BLaER1 treated with 17β-estradiol and CSF1 and Interleukin-3, amounts not matched to agents 10 nM and 100 nM (cell line): ENCODE data around the gene FBLN1.
A peak's percentile ranks its signal among the peaks of the same experiment; 100 is the strongest.

Experiments
- H3K27ac ChIP-seq, 11 experiments: shearing (Covaris generic); formaldehyde crosslinking; 2 replicates each; pipeline ENCODE4 v1.8.1; 2022
- H3K27me3 ChIP-seq, 11 experiments: shearing (Covaris generic); formaldehyde crosslinking; 2 replicates each; pipeline ENCODE4 v1.8.1; 2022
- H3K36me3 ChIP-seq, 11 experiments: shearing (Covaris generic); formaldehyde crosslinking; 2 replicates each; pipeline ENCODE4 v1.8.1; 2022
- H3K4me1 ChIP-seq, 10 experiments: shearing (Covaris generic); formaldehyde crosslinking; 2 replicates each; pipeline ENCODE4 v1.8.1; 2022
- H3K4me2 ChIP-seq, 11 experiments: shearing (Covaris generic); formaldehyde crosslinking; 2 replicates each; pipeline ENCODE4 v1.8.1; 2022
- H3K4me3 ChIP-seq, 10 experiments: shearing (Covaris generic); formaldehyde crosslinking; 2 replicates each; pipeline ENCODE4 v1.8.1; 2022
- H3K9ac ChIP-seq, 11 experiments: shearing (Covaris generic); formaldehyde crosslinking; 2 replicates each; pipeline ENCODE4 v1.8.1; 2022
- H3K9me3 ChIP-seq, 11 experiments: shearing (Covaris generic); formaldehyde crosslinking; replicated peaks in 1 of 11; 2 replicates each; pipeline ENCODE4 v1.8.1; 2022
- H4K20me1 ChIP-seq, 11 experiments: shearing (Covaris generic); formaldehyde crosslinking; 2 replicates each; pipeline ENCODE4 v1.8.1; 2022
- Cebpa-rat ChIP-seq, 11 experiments: shearing (Covaris generic); IDR thresholded peaks; 2 replicates each; pipeline ENCODE4 v1.8.1; 2022

Gene FBLN1

DNA sequence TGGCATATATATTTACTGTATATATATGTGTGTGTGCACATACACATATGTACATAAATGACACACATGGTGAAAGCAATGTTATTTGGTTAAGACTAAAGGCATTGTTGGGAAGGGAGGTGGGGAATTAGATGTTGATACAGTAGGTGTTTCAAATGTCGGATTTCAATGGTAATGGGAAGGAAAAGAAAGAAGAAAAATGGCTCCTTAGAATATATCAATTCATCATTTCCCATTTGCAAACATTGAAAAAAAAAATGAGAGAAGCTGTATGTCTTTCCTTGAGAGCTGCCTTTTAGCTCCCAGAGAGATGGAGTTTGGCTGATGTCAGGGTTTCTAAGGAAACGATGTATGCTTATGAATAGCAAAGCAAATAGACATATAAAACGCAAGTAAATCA is 135.5 kb downstream of the FBLN1 start:
- Histone ChIP-seq H3K9me3 (no peaks in the 10 kb centered on the region), H3K4me1 (peaks cover 28 to 66% (median 39%) of the 10 kb centered on the region in 10 experiments), H3K4me2 (peak overlapping the region; percentile 83 to 97 (median 89); a peak in 19 of 22 replicates), H3K27me3 (peaks cover 0 to 19% (median 0%) of the 10 kb centered on the region in 11 experiments; a peak in 3 of 22 replicates), H3K36me3 (no peaks in the 10 kb centered on the region), H3K9ac (peak overlapping the region in 4 of 11 experiments; percentile 55 to 65 (median 60); a peak in 6 of 22 replicates), H3K4me3 (no peak overlapping the region), H3K27ac (peak overlapping the region in 8 of 11 experiments; percentile 61 to 84 (median 80); a peak in 15 of 22 replicates), H4K20me1 (no peaks in the 10 kb centered on the region)
- TF ChIP-seq Cebpa-rat (IDR thresholded peaks at IDR 0.05): no peak

DNA sequence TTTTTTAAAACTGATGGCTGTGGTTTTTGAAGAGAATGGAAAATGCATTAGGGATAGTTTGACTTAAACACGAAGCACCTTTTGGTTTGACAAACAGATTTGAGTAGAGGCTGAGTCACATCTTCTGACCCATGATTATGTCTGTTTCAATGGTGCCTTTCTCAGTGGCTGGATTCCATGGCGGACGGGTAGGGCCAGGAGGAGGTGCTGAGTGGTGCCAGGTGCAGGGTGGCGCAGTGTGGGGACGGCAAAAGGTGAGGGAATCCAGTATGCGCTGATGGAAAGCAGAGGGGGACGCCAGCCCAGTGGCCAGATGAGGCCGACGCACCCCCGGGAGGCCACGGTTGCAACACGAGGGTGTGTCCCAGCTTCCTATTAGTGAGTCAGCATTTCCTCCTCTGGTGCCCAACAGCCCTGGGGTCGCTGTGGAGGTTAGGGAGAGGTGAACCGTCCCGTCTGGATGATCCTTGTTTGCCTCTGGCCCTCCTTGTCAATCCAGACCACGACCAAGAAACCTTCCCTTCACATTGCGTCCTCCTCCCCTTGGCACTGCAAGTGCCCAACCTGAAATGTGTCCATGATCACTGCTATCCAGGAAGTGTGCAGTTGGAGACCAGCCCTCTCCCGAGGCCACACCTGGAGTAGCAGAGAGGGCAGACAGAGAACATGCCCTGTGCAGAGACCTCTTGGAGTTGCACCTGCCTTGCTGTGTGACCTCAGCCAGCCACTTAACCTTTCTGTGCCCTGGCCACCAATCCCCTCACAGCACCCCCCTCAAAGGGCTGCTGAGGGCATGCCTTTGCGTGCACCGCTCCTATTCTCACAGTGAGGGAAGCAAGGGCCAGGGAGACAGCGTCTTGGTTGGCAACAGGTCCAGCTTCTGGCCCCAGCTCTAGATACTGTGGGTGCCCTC is 136.4 kb downstream of the FBLN1 start:
- no peaks in the 10 kb centered on the region for H3K9me3 ChIP-seq
- H3K4me1 ChIP-seq: peaks cover 28 to 72% (median 39%) of the 10 kb centered on the region in 10 experiments
- H3K36me3 ChIP-seq: no peaks in the 10 kb centered on the region
- peaks cover 0 to 19% (median 0%) of the 10 kb centered on the region in 11 experiments; a peak in 4 of 22 replicates for H3K27me3 ChIP-seq
- H4K20me1 ChIP-seq: no peaks in the 10 kb centered on the region
- peak overlapping the region; percentile 83 to 97 (median 89) for H3K4me2 ChIP-seq
- peak in 9 of 11 experiments; percentile 37 to 90 (median 79); a peak in 16 of 22 replicates for TF ChIP-seq Cebpa-rat (IDR thresholded peaks at IDR 0.05)
- peak overlapping the region in 9 of 11 experiments; percentile 23 to 65 (median 56); a peak in 16 of 22 replicates for H3K9ac ChIP-seq
- peak overlapping the region in 4 of 10 experiments; percentile 6 to 38 (median 13); a peak in 6 of 20 replicates for H3K4me3 ChIP-seq
- peak overlapping the region in 9 of 11 experiments; percentile 61 to 84 (median 79); a peak in 18 of 22 replicates for H3K27ac ChIP-seq

DNA sequence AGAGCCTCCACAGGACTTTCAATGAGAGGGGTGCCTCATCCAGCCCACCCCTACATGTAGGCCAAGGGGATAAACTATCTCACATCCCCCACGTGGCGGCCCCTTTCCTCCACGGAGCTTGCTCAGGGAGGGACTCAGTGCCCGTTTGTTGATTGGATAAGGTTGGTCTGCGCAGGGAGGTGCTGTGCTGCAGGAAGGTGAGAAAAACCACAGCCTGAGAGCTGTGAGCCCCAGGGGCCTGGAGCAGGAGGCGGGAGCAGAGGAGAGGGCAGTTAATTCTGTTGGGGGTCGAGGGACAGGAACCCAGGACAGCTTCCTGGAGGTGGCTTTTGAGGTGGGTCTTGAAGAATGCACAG is 137.0 kb downstream of the FBLN1 start:
- no peaks in the 10 kb centered on the region for H4K20me1 ChIP-seq
- peaks cover 28 to 75% (median 42%) of the 10 kb centered on the region in 10 experiments for H3K4me1 ChIP-seq
- peaks cover 0 to 23% (median 0%) of the 10 kb centered on the region in 11 experiments; a peak in 9 of 22 replicates for H3K27me3 ChIP-seq
- no peaks in the 10 kb centered on the region for H3K9me3 ChIP-seq
- H3K27ac ChIP-seq: peak overlapping the region in 9 of 11 experiments; percentile 61 to 84 (median 79); a peak in 18 of 22 replicates
- H3K4me2 ChIP-seq: peak overlapping the region; percentile 83 to 97 (median 89)
- peak overlapping the region in 3 of 10 experiments; percentile 6 to 38 (median 20); a peak in 3 of 20 replicates for H3K4me3 ChIP-seq
- no peaks in the 10 kb centered on the region for H3K36me3 ChIP-seq
- no peak for TF ChIP-seq Cebpa-rat (IDR thresholded peaks at IDR 0.05)
- H3K9ac ChIP-seq: peak overlapping the region in 8 of 11 experiments; percentile 12 to 65 (median 57); a peak in 14 of 22 replicates

DNA sequence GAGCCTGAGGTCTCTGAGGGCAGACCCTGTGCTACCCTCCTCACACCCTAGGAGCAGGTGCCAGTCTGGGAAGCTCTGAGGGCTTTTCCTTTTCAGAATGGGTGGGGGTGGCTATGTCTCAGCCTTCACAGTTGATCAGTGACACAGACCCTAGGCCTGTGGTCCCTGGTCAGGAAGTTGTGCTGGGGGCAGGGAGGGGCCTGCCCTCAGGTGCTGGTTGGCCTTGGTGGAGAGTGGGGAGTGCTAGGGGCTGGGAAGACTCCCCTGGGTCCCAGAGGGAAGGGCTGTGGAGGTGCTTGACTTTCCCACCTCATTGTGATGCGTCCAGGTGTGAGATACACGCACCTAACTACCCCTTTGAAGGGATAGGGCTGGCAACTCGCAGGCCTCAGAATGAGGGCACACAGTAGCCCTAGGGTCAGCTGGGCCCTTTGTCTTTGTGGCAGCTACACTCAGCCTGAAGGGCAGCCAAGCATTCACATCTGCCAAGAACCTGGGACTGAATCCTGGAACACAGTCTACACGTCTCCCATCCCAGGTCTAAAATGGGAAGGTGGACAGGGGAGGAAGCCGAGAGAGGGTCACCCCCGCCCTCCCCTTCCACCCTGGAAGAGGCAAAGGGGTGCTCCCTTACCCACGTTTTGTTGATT is 137.7 kb downstream of the FBLN1 start:
- H3K27ac ChIP-seq: peak overlapping the region in 9 of 11 experiments; percentile 61 to 84 (median 79); a peak in 18 of 22 replicates
- no peaks in the 10 kb centered on the region for H3K36me3 ChIP-seq
- H3K9ac ChIP-seq: peak overlapping the region in 7 of 11 experiments; percentile 51 to 65 (median 58); a peak in 15 of 22 replicates
- H3K9me3 ChIP-seq: no peaks in the 10 kb centered on the region
- H3K4me1 ChIP-seq: peaks cover 34 to 82% (median 49%) of the 10 kb centered on the region in 10 experiments
- peak overlapping the region; percentile 83 to 97 (median 89) for H3K4me2 ChIP-seq
- H4K20me1 ChIP-seq: no peaks in the 10 kb centered on the region
- H3K27me3 ChIP-seq: peaks cover 0 to 30% (median 4%) of the 10 kb centered on the region in 11 experiments; a peak in 11 of 22 replicates
- H3K4me3 ChIP-seq: peak overlapping the region in 2 of 10 experiments; percentile 6 to 20; a peak in 2 of 20 replicates
- TF ChIP-seq Cebpa-rat (IDR thresholded peaks at IDR 0.05): no peak

DNA sequence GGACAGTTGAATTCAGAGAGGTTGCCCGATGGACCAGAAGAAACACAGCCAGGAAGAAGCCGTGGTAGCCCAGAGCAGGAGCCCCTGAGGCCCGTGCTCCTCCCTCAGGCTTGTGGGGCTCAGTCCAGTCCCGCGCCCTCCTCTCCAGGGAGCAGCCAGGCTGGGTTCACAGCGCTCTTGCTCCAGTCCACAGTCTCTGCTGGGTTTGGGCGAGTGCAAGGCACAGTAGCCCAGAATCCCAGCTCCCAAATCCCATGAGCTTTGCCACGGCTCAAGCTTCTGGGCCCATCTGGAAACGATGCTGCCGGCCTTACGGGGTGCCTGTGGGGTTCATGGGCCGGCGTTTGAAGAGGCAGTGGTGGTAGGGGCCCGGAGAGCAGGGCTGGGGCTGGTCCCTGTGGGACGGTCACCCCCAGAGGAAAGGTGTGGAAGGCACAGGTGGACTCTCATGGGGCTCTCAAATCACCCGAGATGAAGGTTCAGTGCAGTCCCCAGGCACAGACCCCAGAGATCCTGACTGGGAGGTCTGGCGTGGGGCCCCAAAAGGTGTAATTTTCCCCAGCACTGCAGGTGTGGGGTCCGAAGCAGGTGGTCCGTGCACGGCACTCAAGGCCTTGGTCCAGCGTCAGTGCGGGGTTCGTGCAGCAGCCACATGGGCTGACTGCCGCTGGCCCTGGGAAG is 138.4 kb downstream of the FBLN1 start:
- peaks cover 38 to 87% (median 53%) of the 10 kb centered on the region in 10 experiments for H3K4me1 ChIP-seq
- TF ChIP-seq Cebpa-rat (IDR thresholded peaks at IDR 0.05): no peak

DNA sequence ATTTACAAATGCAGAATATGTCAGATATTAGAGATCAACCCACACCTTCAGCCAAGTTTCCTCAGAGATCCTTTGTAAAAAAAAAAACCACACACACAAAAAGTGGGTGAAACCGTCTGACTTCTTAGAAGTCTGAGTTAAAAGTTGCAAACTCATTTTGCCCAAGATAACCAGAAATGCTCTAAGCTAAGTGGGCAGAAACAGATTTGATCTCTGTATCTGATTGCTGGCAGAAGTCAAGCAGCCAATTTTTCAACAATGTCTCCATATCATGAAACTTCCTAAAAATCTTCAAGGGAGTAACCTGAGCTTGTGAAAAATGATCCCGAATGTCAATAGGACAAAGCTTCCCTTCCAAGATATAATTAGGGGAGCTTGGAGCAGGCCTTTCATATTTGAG is 140.3 kb downstream of the FBLN1 start:
- TF ChIP-seq Cebpa-rat (IDR thresholded peaks at IDR 0.05): no peak
- Histone ChIP-seq H3K27ac (no peak overlapping the region), H3K9me3 (no peaks in the 10 kb centered on the region), H4K20me1 (no peaks in the 10 kb centered on the region), H3K4me1 (peaks cover 37 to 83% (median 65%) of the 10 kb centered on the region in 10 experiments), H3K4me3 (no peak overlapping the region), H3K27me3 (peaks cover 0 to 35% (median 6%) of the 10 kb centered on the region in 11 experiments; a peak in 11 of 22 replicates), H3K36me3 (no peaks in the 10 kb centered on the region), H3K9ac (0 out of 22 replicates have a peak overlapping the region, but pooled peaks of 1 of the 11 experiments have one; percentile 24), H3K4me2 (peak overlapping the region in 4 of 11 experiments; percentile 0 to 90 (median 20); a peak in 6 of 22 replicates)

More for the DNA sequence above, 138.4 kb downstream of the FBLN1 start:
- Histone ChIP-seq H3K4me3 (no peak overlapping the region), H3K27ac (peak overlapping the region in 8 of 11 experiments; percentile 63 to 84 (median 80); a peak in 11 of 22 replicates), H3K4me2 (peak overlapping the region in 10 of 11 experiments; percentile 83 to 97 (median 88); a peak in 19 of 22 replicates), H4K20me1 (no peaks in the 10 kb centered on the region), H3K9ac (peak overlapping the region in 3 of 11 experiments; percentile 56 to 65 (median 64); a peak in 3 of 22 replicates), H3K27me3 (peaks cover 0 to 31% (median 6%) of the 10 kb centered on the region in 11 experiments; a peak in 11 of 22 replicates), H3K36me3 (no peaks in the 10 kb centered on the region), H3K9me3 (no peaks in the 10 kb centered on the region)

DNA sequence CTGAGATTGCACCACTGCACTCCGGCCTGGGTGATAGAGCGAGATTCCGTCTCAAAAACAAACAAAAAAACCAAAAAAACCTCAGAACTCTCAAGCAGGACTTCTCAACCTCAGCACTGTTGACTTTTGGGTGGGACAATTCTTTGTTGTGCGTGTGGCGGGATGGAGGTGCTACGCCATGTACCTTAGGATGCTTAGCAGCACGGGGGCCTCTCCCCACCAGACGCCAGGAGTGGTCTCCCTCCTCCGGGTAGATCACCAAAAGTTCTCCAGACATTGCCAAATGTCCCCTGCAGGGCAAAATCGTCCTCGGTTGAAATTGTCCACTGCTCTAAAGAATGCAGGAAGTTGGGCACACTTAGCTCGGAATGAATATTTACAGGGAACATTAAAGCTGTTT is 142.0 kb downstream of the FBLN1 start:
- Histone ChIP-seq H3K9me3 (no peaks in the 10 kb centered on the region), H3K27ac (no peak overlapping the region), H3K36me3 (no peaks in the 10 kb centered on the region), H3K4me1 (peaks cover 29 to 74% (median 60%) of the 10 kb centered on the region in 10 experiments), H3K4me2 (peak overlapping the region; percentile 74 to 98 (median 93); a peak in 20 of 22 replicates), H4K20me1 (0 out of 22 replicates have a peak, but pooled peaks cover 0 to 5% (median 0%) of the 10 kb centered on the region in 11 experiments), H3K9ac (peak overlapping the region in 1 of 11 experiments; percentile 61; a peak in 1 of 22 replicates), H3K4me3 (no peak overlapping the region), H3K27me3 (peaks cover 0 to 36% (median 6%) of the 10 kb centered on the region in 11 experiments; a peak in 11 of 22 replicates)
- no peak for TF ChIP-seq Cebpa-rat (IDR thresholded peaks at IDR 0.05)
